ENCODE results near the gene NOB1. TPM values are rescaled to one million over a fixed set of nuclear protein-coding genes. Genes with fewer than 3 reads are reported as not detected.

The NOB1 gene
- total and polyA plus RNA-seq, 10 donors, result 35.1 to 48.8 (median 41.4) TPM

- Histone ChIP-seq H3K27me3 (replicated peaks in 1 of 7) (no peaks in the 10 kb centered on the region), H3K9me3 (no peaks in the 10 kb centered on the region), H3K27ac (no peak overlapping the region), H3K4me3 (no peak overlapping the region), H3K4me1 (no peaks in the 10 kb centered on the region), H3K36me3 (peaks cover 0 to 100% (median 51%) of the 10 kb centered on the region in 6 donors)
- TF ChIP-seq POLR2A (IDR thresholded peaks at IDR 0.05), result no peak
- TF ChIP-seq CTCF (IDR thresholded peaks at IDR 0.05 in 8 of 11, conservative IDR thresholded peaks at IDR 0.05 in 3 of 11), result no peak
- no peak for TF ChIP-seq POLR2AphosphoS5 (IDR thresholded peaks at IDR 0.05)
- no peak for DNase-seq
- WGBS, 5 donors, result 92 to 98% (median 95%) methylated on average over 4 of the region's 4 CpGs
- intact Hi-C loops (cut with DNase I; ENCODE audit: low total_unique reads), result no loop called here
Measured at GRCh38 chr16:69787883-69788282, 33.2 kb upstream of the NOB1 start.

DNA sequence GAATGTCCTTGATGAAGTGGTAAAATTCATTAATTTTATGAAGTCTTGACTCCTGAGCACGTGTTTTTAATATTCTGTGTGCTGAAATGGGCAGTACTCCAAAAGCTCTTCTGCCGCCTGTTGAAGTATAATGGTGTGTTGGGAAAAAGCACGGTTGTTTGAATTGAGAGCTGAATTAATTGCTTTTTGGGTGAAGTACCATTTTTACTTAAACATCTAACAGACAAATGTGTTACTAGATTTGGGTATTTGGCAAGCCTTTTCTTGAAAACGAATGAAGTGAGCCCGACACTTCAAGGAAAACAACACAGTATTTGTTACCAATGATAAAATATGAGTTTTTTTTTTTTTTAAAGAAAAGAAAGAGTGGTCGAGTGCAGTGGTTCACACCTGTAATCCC lies 29.9 kb upstream of the NOB1 start:
- H3K9me3 ChIP-seq, result no peaks in the 10 kb centered on the region
- peaks cover 0 to 92% (median 43%) of the 10 kb centered on the region in 6 donors for H3K36me3 ChIP-seq
- H3K4me1 ChIP-seq, result peaks cover 0 to 6% (median 0%) of the 10 kb centered on the region in 6 donors
- no peak overlapping the region for H3K4me3 ChIP-seq
- H3K27ac ChIP-seq, result no peak overlapping the region
- intact Hi-C loops (cut with DNase I; ENCODE audit: low total_unique reads), result no loop called here
- WGBS, 5 donors, result 91 to 95% (median 94%) methylated on average over 6 of the region's 6 CpGs
- DNase-seq, result no peak
- TF ChIP-seq POLR2A (IDR thresholded peaks at IDR 0.05) (no peak), CTCF (IDR thresholded peaks at IDR 0.05 in 8 of 11, conservative IDR thresholded peaks at IDR 0.05 in 3 of 11) (no peak)
- H3K27me3 ChIP-seq (replicated peaks in 1 of 7), result no peaks in the 10 kb centered on the region

DNA sequence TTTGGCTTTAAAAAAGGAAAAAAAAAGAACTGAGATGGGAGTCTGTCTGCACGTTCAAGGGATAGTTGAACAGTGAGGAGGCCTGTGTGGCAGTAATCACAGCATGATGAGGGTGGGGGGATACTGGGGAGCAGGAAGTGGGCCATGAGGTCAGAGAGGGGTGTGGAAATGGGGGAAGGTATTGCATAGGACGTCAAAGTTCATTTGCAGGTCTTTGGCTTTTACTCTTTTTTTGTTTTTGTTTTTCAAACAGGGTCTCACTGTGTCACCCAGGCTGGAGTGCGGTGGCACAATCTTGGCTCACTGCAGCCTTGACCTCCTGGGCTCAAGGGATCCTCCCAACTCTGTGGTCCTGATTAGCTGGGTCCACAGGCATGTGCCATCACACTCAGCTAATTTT lies 26.4 kb upstream of the NOB1 start:
- no peak overlapping the region for H3K4me3 ChIP-seq
- peaks cover 0 to 87% (median 18%) of the 10 kb centered on the region in 6 donors for H3K36me3 ChIP-seq
- no peak for DNase-seq
- peaks cover 0 to 6% (median 3%) of the 10 kb centered on the region in 8 donors for H3K9me3 ChIP-seq
- 69 to 77% (median 73%) methylated on average over 3 of the region's 3 CpGs for WGBS, 5 donors
- intact Hi-C loops (cut with DNase I; ENCODE audit: low total_unique reads), result no loop called here
- TF ChIP-seq POLR2A (IDR thresholded peaks at IDR 0.05), result no peak
- no peak for TF ChIP-seq CTCF (IDR thresholded peaks at IDR 0.05 in 8 of 11, conservative IDR thresholded peaks at IDR 0.05 in 3 of 11)
- no peak for TF ChIP-seq POLR2AphosphoS5 (IDR thresholded peaks at IDR 0.05)
- no peaks in the 10 kb centered on the region for H3K27me3 ChIP-seq (replicated peaks in 1 of 7)
- H3K4me1 ChIP-seq, result peaks cover 0 to 6% (median 0%) of the 10 kb centered on the region in 6 donors
- no peak overlapping the region for H3K27ac ChIP-seq

- intact Hi-C loops (cut with DNase I; ENCODE audit: low total_unique reads), result no loop called here
- Histone ChIP-seq H3K4me1 (peaks cover 0 to 12% (median 2%) of the 10 kb centered on the region in 6 donors), H3K9me3 (peaks cover 0 to 20% (median 17%) of the 10 kb centered on the region in 8 donors), H3K36me3 (peaks cover 0 to 83% (median 20%) of the 10 kb centered on the region in 6 donors), H3K27me3 (replicated peaks in 1 of 7) (no peaks in the 10 kb centered on the region), H3K27ac (no peak overlapping the region), H3K4me3 (no peak overlapping the region)
- TF ChIP-seq POLR2A (IDR thresholded peaks at IDR 0.05) (no peak), CTCF (IDR thresholded peaks at IDR 0.05 in 8 of 11, conservative IDR thresholded peaks at IDR 0.05 in 3 of 11) (no peak), POLR2AphosphoS5 (IDR thresholded peaks at IDR 0.05) (no peak)
- WGBS, 5 donors, result 94 to 98% (median 97%) methylated on average over 2 of the region's 2 CpGs
- DNase-seq, result no peak
Measured at GRCh38 chr16:69779724-69780123, 25.0 kb upstream of the NOB1 start.
